Ascending aorta (tissue), 2 donors: ENCODE data around the gene CACNA2D3. TPM values are rescaled to one million over a fixed set of nuclear protein-coding genes. Genes with fewer than 3 reads are reported as not detected.

Experiments used
- DNase-seq, 2 donors: peaks; one replicate each; pipeline ENCODE4 v3.0.0-alpha.2; 2019; ENCODE audit warnings: low spot score in 2 of 2
- H3K27ac ChIP-seq, 2 donors: fragments of 200-600 bp; sonication (generic); one replicate each; pipeline ENCODE4 v1.5.1; 2016 to 2017; ENCODE audit warnings: mild to moderate bottlenecking in 1 of 2
- H3K27me3 ChIP-seq: fragments of 200-600 bp; sonication (generic); one replicate; pipeline ENCODE4 v1.5.1; 2017
- H3K36me3 ChIP-seq, 2 donors: fragments of 200-600 bp; sonication (generic); one replicate each; pipeline ENCODE4 v1.5.1; 2016
- H3K4me1 ChIP-seq, 2 donors: fragments of 200-600 bp; sonication (generic); one replicate each; pipeline ENCODE4 v1.5.1; 2016 to 2017; ENCODE audit warnings: mild to moderate bottlenecking in 1 of 2
- H3K4me3 ChIP-seq, 2 donors: fragments of 200-600 bp; sonication (generic); one replicate each; pipeline ENCODE4 v1.5.1; 2016 to 2017; ENCODE audit warnings: mild to moderate bottlenecking in 1 of 2
- H3K9me3 ChIP-seq, 2 donors: fragments of 200-600 bp; sonication (generic); one replicate each; pipeline ENCODE4 v1.5.1; 2016
- CTCF ChIP-seq, 3 experiments: fragments of 200-600 bp in 2 of 3; fragments of 450-650 bp in 1 of 3; sonication (generic) in 2 of 3; IDR thresholded peaks; one replicate each; pipeline ENCODE4 v1.5.1; 2016 to 2019; ENCODE audit warnings: antibody characterized with exemption in 3 of 3, mild to moderate bottlenecking in 1 of 3, moderate library complexity in 1 of 3
- intact Hi-C: fragments of 100-400 bp; cut with DNase I; formaldehyde crosslinking; loops from one replicate; pipeline ENCODE4 v1.15.1; 2023
- total RNA-seq: library from RNA; depleted of rRNA; stranded (reverse); fragments of >200 nt; gene quantifications from one replicate; pipeline ENCODE4 v1.1.0, GENCODE V29; 2016

The CACNA2D3 gene
- total RNA-seq, 1 donor from 2014 or later: not detected

- Histone ChIP-seq H3K4me1 (no peaks in the 10 kb centered on the region), H3K4me3 (no peak overlapping the region), H3K27ac (no peak overlapping the region), H3K27me3 (no peaks in the 10 kb centered on the region), H3K36me3 (no peaks in the 10 kb centered on the region), H3K9me3 (no peaks in the 10 kb centered on the region)
- intact Hi-C loops: no loop called here
- DNase-seq: no peak
- no peak for TF ChIP-seq CTCF (IDR thresholded peaks at IDR 0.05)
Observed at GRCh38 chr3:54339608-54340007, 217.3 kb downstream of the CACNA2D3 start.

- TF ChIP-seq CTCF (IDR thresholded peaks at IDR 0.05): no peak
- intact Hi-C loops: no loop called here
Observed at GRCh38 chr3:54341811-54342210, 219.5 kb downstream of the CACNA2D3 start.

GRCh38 chr3:54342676-54343075 lies 220.3 kb downstream of the CACNA2D3 start:
- TF ChIP-seq CTCF (IDR thresholded peaks at IDR 0.05): no peak

More at GRCh38 chr3:54341811-54342210, 219.5 kb downstream of the CACNA2D3 start:
- Histone ChIP-seq H3K9me3 (no peaks in the 10 kb centered on the region), H3K4me1 (no peaks in the 10 kb centered on the region), H3K36me3 (no peaks in the 10 kb centered on the region), H3K27me3 (no peaks in the 10 kb centered on the region), H3K4me3 (no peak overlapping the region), H3K27ac (no peak overlapping the region)
- DNase-seq: no peak

GRCh38 chr3:54343495-54343894 lies 221.1 kb downstream of the CACNA2D3 start:
- Histone ChIP-seq H3K27ac (no peak overlapping the region), H3K36me3 (no peaks in the 10 kb centered on the region), H3K4me3 (no peak overlapping the region), H3K9me3 (no peaks in the 10 kb centered on the region), H3K27me3 (no peaks in the 10 kb centered on the region), H3K4me1 (no peaks in the 10 kb centered on the region)
- intact Hi-C loops: no loop called here
- no peak for DNase-seq
- TF ChIP-seq CTCF (IDR thresholded peaks at IDR 0.05): no peak

More at GRCh38 chr3:54342676-54343075, 220.3 kb downstream of the CACNA2D3 start:
- no peak for DNase-seq
- H3K36me3 ChIP-seq: no peaks in the 10 kb centered on the region
- intact Hi-C loops: no loop called here
- H3K27ac ChIP-seq: no peak overlapping the region
- no peaks in the 10 kb centered on the region for H3K4me1 ChIP-seq
- no peaks in the 10 kb centered on the region for H3K9me3 ChIP-seq
- no peak overlapping the region for H3K4me3 ChIP-seq
- no peaks in the 10 kb centered on the region for H3K27me3 ChIP-seq

GRCh38 chr3:54344601-54345231 lies 222.4 kb downstream of the CACNA2D3 start:
- no peak for DNase-seq
- no peaks in the 10 kb centered on the region for H3K27me3 ChIP-seq
- H3K36me3 ChIP-seq: no peaks in the 10 kb centered on the region
- no peak overlapping the region for H3K4me3 ChIP-seq
- no peak overlapping the region for H3K27ac ChIP-seq
- intact Hi-C loops: no loop called here
- no peaks in the 10 kb centered on the region for H3K9me3 ChIP-seq
- no peak for TF ChIP-seq CTCF (IDR thresholded peaks at IDR 0.05)
- H3K4me1 ChIP-seq: no peaks in the 10 kb centered on the region
